Activated CD4-positive, alpha-beta T cell treated with anti-CD3 and anti-CD28 coated beads, Interleukin-2, Interleukin-4, amounts not matched to agents 100 ng/mL and 50 ng/mL, durations not matched to agents 16 hours and 8 hours (primary cell): ENCODE data around the gene NCOA5.

Source experiments
- DNase-seq: peaks from one replicate; pipeline ENCODE4 v3.0.0-alpha.2; 2020; ENCODE audit warnings: low spot score

NCOA5 gene

GRCh38 chr20:46037036-46037435, 52.7 kb downstream of the NCOA5 start:
- DNase-seq: no peak

DNA sequence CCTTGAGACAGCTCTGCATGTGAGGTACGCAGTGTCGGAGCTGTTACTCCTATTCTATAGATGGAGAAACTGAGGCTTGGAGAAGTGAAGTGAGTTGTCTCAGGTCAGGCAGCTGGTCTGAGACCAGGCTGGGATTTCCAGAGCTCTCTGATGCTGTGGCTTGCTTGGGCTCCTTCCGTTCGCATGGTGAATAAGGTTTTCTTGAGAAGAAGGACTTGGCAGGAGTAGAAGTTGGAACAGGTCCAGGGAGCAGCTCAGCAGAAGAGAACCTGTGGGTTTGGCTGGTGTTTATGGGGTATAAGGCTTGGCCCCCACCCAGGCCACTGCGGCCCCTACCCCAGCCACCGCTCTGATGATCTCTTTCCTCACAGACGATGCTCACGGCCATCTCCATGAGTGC, 53.4 kb downstream of the NCOA5 start:
- DNase-seq: no peak

DNA sequence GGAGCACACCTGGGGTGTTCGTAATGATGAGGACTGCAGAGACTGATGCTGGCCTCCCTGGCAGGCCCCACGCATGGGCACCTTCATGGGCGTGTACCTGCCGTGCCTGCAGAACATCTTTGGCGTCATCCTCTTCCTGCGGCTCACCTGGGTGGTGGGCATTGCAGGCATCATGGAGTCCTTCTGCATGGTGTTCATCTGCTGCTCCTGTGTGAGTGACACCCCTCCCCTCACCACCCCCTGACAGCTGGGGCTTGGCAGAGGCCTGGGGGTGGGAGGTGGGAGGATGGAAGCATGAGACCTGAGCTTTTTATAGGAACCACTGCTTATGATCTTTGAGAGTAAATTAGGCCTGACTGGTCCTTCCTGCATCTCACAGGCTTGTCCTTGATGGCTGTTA, 54.0 kb downstream of the NCOA5 start:
- DNase-seq: no peak

DNA sequence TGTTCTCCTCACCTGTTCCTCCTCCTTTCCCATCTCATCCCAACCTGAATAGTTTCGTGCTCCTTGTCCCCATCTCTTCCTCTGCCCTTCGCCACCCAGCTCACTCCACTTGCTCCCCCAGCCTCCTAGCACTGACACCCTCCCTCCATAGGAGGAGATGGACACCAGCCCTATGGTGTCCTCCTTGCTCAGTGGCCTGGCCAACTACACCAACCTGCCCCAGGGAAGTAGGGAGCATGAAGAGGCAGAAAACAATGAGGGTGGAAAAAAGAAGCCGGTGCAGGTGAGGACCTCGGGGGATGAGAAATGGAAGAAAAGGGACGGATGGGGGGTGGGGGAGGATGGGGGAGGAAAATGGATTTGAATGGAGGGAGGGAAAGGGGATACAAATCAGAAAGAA, 54.5 kb downstream of the NCOA5 start:
- no peak for DNase-seq

DNA sequence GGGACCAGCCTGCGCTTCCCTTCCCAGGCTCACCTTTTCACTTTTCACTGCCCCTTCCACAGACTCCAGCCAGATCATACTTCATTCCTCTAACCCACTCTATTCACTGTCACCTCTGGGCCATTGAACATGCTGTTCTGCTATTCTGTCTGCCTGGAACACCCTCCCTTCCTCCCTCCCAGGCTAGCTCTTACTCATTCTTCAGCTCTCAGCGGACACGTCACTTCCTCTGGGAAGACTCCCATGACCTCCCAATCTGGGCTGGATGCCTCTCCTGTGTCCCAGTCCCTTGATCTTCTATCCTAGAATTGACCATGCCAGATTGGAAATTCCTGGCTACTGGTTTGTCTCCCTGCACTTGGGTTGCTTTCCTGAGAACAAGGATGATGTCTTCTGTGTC, 55.7 kb downstream of the NCOA5 start:
- DNase-seq: no peak

GRCh38 chr20:46031701-46032254, 58.0 kb downstream of the NCOA5 start:
- no peak for DNase-seq

- DNase-seq: no peak
These were observed 58.7 kb downstream of the NCOA5 start for GRCh38 chr20:46031014-46031569.

GRCh38 chr20:46030284-46031013, 59.3 kb downstream of the NCOA5 start:
- no peak for DNase-seq

DNA sequence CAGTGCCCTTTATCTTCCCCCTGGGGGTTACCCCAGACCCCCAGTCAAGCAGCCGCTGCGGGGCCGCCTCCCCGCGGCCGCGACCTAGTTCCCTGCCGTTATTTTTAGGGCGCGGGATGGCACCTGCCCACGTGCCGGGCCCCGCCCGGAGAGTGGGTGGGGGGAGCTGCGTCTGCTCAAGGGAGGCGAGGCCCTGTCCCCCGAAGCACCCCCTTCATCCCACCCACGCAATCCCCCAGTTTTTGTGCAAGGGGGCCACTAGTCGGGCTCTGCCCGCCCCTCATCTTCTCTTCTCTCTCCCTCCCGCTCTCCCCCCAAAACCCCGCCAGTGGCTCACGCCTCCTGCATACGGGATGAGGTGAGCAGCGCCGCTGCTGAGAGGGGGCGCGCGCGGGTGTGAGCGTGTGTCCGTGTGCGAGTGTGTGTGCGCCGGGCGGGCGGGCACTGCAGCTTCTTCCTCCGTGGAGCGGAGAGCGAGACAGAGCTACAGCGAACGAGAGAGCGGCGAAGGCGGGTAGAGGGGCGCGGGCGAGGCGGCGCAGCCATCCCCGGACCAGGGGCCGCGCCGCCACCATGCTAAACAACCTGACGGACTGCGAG, 60.9 kb downstream of the NCOA5 start, which contains the start of gene SLC12A5:
TSS of gene SLC12A5 (plus strand) at position 444 of the 600 bp plus-strand sequence. CDS start at position 574, 130 bp downstream.
- no peak for DNase-seq

DNA sequence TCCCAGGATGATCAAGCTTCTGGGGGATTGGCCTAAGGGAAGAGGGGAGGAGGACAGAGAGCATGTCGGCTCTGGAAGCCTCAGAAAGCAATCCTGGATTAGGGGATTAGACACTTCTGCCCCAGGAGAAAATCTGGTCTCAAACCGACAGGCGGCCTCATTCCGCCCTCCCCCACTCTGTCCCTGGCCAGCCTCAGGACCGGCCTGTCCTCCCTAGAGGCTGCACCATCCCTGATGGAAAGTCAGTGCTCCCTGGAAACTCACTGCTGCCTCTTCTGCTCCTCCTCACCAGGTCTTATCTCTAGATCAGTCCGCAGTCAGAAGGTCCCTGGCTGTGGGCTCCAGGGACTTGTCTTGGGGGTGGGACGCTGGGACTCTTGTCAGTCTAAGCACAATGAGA, 61.7 kb downstream of the NCOA5 start:
- DNase-seq: no peak

DNA sequence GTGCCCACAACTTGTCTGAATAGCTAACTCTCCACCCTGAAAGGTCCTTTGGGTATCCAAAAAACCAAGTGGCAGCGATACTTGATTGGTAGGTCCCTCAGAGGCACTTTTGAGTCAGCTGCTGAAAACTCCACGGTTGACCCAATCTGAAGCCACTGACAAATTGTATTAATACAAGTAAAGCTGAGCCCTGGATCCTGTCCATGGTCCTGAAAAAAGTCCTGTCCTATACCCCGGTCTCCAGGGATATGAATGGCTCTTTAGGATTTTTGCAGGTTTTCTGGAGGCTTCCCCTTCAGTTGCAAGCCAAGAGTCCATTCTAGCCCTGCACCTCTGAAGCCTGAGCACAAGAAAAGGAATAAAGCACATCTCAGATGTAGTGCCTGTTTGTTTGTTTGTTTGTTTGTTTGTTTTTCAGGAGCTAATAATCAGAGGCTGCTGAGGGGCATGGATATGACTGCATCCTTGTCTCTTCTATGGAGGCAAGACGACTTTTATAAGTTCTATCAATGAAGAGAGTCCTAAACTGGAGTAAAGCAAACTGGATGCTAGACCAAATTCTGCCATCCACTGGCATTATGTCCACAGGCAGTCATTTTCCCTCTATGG, 62.4 kb downstream of the NCOA5 start:
- peak; percentile 33 for DNase-seq

DNA sequence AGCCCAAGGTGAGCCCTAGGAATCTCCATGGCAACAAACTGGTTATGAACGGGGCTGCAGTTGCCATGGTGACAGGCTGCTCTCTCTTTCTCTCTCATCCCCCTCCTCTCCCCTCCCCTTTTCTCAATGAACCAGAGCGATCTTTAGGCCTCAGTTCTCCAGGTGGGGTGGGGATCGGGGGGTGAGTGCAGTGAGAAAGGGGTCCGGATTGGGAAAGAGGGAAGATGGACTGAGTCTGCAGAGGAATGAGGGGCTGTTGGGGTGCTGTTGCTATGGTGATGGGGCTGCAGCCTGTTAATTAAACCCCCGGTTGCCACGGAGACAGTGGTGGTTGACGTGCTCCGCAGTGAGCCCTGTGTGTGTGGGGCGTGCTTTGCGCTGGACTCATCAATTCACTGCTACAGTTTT, 64.4 kb downstream of the NCOA5 start:
- no peak for DNase-seq

- no peak for DNase-seq
These were observed 65.8 kb downstream of the NCOA5 start for GRCh38 chr20:46023999-46024398.

DNA sequence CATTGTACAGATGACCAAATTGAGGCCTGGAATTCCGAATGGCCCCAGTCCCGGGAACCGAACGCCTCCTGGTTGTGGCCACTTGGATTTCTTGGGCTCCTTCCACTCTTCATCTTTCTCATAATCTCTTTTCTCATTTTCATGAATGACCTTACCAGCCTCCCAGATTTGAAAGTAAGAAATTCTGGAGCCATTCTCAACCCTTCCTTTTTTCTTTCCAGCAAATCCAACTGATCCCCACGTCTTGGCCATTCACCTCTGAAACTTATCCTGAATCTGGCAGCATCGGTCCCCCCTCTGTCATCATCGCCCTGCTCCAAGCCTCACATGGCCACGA, 66.6 kb downstream of the NCOA5 start:
- DNase-seq: no peak

DNA sequence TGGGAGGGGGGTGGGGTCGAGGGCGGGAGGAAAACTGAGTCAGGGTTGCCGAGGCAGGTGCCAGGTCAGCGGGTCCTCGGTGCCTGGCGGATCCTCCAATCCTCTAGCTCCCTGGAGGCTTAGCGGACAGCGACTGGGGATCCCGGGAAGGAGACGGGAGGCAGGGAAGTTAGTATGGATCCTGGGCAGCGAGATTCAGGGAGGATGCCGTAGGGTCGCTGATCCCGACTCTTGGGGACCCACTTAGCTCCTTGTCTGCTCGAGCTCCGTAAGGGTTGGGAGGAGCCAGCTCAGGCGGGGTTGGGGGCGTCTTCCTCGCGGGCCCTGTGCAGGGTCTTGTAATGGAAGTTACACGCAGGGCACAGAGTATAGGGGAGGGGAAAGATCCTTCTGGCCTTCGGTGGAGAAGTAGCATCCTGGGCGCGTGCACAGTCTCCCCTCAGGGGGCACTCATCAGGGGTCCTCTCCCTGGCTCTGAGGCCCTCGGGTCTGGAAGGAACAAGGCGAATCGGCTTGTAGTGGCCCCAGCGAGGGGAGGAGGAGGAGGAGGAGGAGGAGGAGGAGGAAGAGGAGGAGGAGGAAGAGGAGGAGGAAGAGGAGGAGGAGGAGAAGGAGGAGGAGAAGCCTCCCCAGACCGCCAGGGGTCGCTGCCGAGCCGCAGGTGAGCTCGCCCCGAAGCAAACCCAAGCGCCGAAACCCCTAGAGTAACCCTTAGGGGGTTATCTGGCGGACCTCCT, 67.2 kb downstream of the NCOA5 start:
- peak; percentile 76 for DNase-seq

GRCh38 chr20:46021361-46022359, 68.1 kb downstream of the NCOA5 start:
- peak; percentile 53 for DNase-seq

- DNase-seq: no peak
These were observed 69.2 kb downstream of the NCOA5 start for GRCh38 chr20:46020555-46020954.

DNA sequence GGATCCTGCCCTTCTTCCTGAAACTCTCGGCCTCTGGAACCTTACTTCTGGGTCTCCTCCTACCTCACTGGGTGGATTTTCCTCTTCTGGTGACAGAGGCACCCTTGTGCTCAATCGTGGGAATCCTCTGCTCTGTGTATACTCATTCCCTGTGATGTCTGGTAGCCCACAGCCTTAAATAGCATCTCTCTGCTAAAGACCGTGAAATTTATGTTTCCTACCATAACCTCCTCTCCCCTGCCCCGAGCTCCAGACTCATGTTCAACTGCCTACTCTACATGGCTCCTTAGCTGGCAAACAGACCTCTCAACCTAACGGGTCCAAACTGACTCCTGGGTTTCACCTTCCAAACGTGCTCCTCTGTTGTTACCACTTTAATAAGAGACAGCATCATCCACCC, 71.2 kb downstream of the NCOA5 start:
- no peak for DNase-seq

GRCh38 chr20:46018112-46018511, 71.7 kb downstream of the NCOA5 start:
- DNase-seq: no peak

DNA sequence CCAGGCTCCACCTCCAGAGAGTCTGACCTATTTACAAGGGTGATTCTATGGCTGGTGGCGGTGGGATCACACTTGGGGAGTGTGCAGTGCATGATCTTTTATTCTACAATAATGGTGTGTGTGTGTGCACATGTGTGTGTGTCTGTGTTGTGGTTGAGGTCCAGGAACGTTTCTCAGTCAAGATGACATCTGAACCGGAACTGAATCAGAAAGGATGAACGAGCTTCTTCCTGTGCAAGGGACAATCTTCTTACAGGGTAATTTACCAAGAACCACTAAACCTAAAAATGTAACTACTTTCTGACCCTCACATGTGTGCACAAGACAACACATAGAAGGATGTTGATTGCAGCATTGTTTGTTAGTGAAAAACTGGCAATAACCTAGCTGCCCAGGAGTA, 72.5 kb downstream of the NCOA5 start:
- DNase-seq: no peak
